ENCODE data around the gene SNTN. TPM values are rescaled to one million over a fixed set of nuclear protein-coding genes. Genes with fewer than 3 reads are reported as not detected.

Gene SNTN
- total and polyA plus RNA-seq, 2 experiments from 2014 or later, result 0.70 TPM; not detected in 1

GRCh38 chr3:63655519-63655918 is 3.0 kb downstream of the SNTN start (continued):
- TF ChIP-seq ZNF462 (CRISPR knock-in tag; IDR thresholded peaks at IDR 0.05) (no peak), ETS1 (IDR thresholded peaks at IDR 0.05) (no peak), NANOG (IDR thresholded peaks at IDR 0.05; ENCODE audit: borderline replicate concordance) (no peak), ZNF331 (CRISPR knock-in tag; IDR thresholded peaks at IDR 0.05; ENCODE audit: low read depth) (no peak), POLR2AphosphoS5 (IDR thresholded peaks at IDR 0.05; ENCODE audit: low read depth) (no peak)

- ATAC-seq, result no peak
- no peaks in the 10 kb centered on the region for H3K27me3 Mint-ChIP-seq (ENCODE audit: insufficient read depth, low read depth, poor library complexity)
- TF ChIP-seq CREB1 (CRISPR knock-in tag; IDR thresholded peaks at IDR 0.05; ENCODE audit: low read depth) (no peak), CTCF (conservative IDR thresholded peaks at IDR 0.05; ENCODE audit: low read depth in 2 of 2) (no peak), EZH2 (IDR thresholded peaks at IDR 0.05; ENCODE audit: low read depth, unreplicated experiment) (no peak), STAT1 (IDR thresholded peaks at IDR 0.05; ENCODE audit: unreplicated experiment) (no peak), REST (IDR thresholded peaks at IDR 0.05; ENCODE audit: unreplicated experiment) (no peak), POLR2AphosphoS5 (IDR thresholded peaks at IDR 0.05; ENCODE audit: low read depth) (no peak), NANOG (IDR thresholded peaks at IDR 0.05; ENCODE audit: borderline replicate concordance) (no peak)
Observed at GRCh38 chr3:63656786-63657185, 4.3 kb downstream of the SNTN start.

More at GRCh38 chr3:63656786-63657185, 4.3 kb downstream of the SNTN start:
- Histone ChIP-seq H3K27me3 (ENCODE audit: insufficient read depth) (no peaks in the 10 kb centered on the region), H3K4me3 (no peak overlapping the region), H4K20me1 (replicated peaks; ENCODE audit: insufficient read depth) (no peaks in the 10 kb centered on the region), H3K27ac (ENCODE audit: low read depth) (no peak overlapping the region), H3K4me2 (no peak overlapping the region), H3K4me1 (ENCODE audit: insufficient read depth) (no peaks in the 10 kb centered on the region), H3K79me2 (replicated peaks; ENCODE audit: insufficient read depth) (no peaks in the 10 kb centered on the region), H3K36me3 (ENCODE audit: insufficient read depth) (no peaks in the 10 kb centered on the region), H3K9me2 (ENCODE audit: insufficient read depth) (no peaks in the 10 kb centered on the region), H2AFZ (no peak overlapping the region), H3F3A (replicated peaks; ENCODE audit: low read depth) (no peaks in the 10 kb centered on the region)
- Mint-ChIP-seq H3K27ac (no peak overlapping the region), H3K4me1 (0 out of 3 replicates have a peak, but pooled peaks cover under 1% of the 10 kb centered on the region), H3K4me3 (no peak overlapping the region), H3K36me3 (ENCODE audit: low read depth) (no peaks in the 10 kb centered on the region), H3K9me3 (no peaks in the 10 kb centered on the region)
- DNase-seq (ENCODE audit: low spot score), result no peak
